Stimulated activated naive CD8-positive, alpha-beta T cell treated with anti-CD3 and anti-CD28 coated beads, Interleukin-15, Interleukin-2, amounts not matched to agents 100 ng/mL and 50 ng/mL, for 24 hours (primary cell): ENCODE measurements around the gene HBA1.

Experiments
- H3K27ac Mint-ChIP-seq: one replicate; pipeline ENCODE4 v1.8.0; 2021; ENCODE audit warnings: mild to moderate bottlenecking, mixed read lengths
- H3K27me3 Mint-ChIP-seq: one replicate; pipeline ENCODE4 v1.8.0; 2021; ENCODE audit warnings: mixed read lengths
- H3K36me3 Mint-ChIP-seq: one replicate; pipeline ENCODE4 v1.8.0; 2021; ENCODE audit warnings: low read depth, mixed read lengths
- H3K4me1 Mint-ChIP-seq: one replicate; pipeline ENCODE4 v1.8.0; 2021; ENCODE audit warnings: low read depth, mixed read lengths
- H3K4me3 Mint-ChIP-seq: one replicate; pipeline ENCODE4 v1.8.0; 2021; ENCODE audit warnings: mild to moderate bottlenecking, mixed read lengths
- H3K9me3 Mint-ChIP-seq: one replicate; pipeline ENCODE4 v1.8.0; 2021; ENCODE audit warnings: mixed read lengths

HBA1 gene

DNA sequence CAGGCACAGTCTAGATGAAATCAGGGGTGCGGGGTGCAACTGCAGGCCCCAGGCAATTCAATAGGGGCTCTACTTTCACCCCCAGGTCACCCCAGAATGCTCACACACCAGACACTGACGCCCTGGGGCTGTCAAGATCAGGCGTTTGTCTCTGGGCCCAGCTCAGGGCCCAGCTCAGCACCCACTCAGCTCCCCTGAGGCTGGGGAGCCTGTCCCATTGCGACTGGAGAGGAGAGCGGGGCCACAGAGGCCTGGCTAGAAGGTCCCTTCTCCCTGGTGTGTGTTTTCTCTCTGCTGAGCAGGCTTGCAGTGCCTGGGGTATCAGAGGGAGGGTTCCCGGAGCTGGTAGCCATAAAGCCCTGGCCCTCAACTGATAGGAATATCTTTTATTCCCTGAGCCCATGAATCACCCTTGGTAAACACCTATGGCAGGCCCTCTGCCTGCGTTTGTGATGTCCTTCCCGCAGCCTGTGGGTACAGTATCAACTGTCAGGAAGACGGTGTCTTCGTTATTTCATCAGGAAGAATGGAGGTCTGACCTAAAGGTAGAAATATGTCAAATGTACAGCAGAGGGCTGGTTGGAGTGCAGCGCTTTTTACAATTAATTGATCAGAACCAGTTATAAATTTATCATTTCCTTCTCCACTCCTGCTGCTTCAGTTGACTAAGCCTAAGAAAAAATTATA lies 1.6 kb downstream of the HBA1 start:
- H3K9me3 Mint-ChIP-seq: no peaks in the 10 kb centered on the region
- H3K27me3 Mint-ChIP-seq: peaks cover 50% of the 10 kb centered on the region
- H3K4me3 Mint-ChIP-seq: no peak overlapping the region
- no peaks in the 10 kb centered on the region for H3K36me3 Mint-ChIP-seq
- peaks cover 24% of the 10 kb centered on the region for H3K4me1 Mint-ChIP-seq
- H3K27ac Mint-ChIP-seq: no peak overlapping the region

DNA sequence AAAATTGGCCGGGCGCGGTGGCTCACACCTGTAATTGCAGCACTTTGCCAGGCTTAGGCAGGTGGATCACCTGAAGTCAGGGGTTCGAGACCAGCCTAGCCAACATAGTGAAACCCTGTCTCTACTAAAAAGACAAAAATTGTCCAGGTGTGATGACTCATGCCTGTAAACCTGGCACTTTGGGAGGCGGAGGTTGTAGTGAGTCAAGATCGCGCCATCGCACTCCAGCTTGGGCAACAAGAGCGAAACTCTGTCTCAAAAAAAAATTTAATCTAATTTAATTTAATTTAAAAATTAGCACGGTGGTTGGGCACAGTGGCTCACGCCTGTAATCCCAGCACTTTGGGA lies 2.2 kb downstream of the HBA1 start:
- peaks cover 46% of the 10 kb centered on the region for H3K27me3 Mint-ChIP-seq
- no peak overlapping the region for H3K4me3 Mint-ChIP-seq
- H3K27ac Mint-ChIP-seq: no peak overlapping the region
- peaks cover 20% of the 10 kb centered on the region for H3K4me1 Mint-ChIP-seq
- H3K36me3 Mint-ChIP-seq: no peaks in the 10 kb centered on the region
- no peaks in the 10 kb centered on the region for H3K9me3 Mint-ChIP-seq

DNA sequence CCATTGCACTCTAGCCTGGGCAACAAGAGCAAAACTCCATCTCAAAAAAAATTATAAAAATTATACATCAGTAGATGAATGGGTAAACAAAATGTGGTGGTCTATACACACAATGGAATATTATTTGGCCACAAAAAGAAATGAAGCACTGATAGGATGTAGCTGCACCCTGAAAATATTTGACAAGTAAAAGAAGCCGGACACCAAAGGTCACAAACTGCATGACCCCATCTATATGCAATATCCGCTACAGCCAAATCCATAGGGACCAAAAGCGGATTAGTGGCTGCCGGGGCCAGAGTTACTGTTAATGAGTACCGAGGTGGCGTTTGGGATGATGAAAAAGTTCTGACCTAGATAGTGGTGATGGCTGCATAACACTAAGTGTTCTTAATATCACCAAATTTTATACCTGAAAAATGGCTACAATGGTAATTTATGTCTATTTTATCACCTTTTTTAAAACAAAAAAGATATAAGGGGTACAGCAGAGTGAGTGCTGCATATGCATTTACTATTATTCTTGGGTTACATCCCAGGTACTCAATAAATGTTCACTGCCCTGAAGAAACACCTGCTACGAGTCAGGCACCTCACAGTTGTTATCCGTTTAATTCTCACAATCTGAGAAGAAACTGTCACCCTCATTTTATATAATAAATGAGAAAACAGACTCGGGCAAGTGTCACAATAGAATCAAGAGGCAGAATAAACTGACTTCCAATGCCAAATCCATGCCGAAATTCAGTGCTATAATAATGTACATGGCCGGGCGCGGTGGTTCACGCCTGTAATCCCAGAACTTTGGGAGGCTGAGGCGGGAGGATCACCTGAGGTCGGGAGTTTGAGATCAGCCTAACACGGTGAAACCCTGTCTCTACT lies 3.0 kb downstream of the HBA1 start:
- Mint-ChIP-seq H3K4me3 (no peak overlapping the region), H3K36me3 (no peaks in the 10 kb centered on the region), H3K9me3 (no peaks in the 10 kb centered on the region), H3K4me1 (peaks cover 20% of the 10 kb centered on the region), H3K27ac (no peak overlapping the region), H3K27me3 (peaks cover 39% of the 10 kb centered on the region)

DNA sequence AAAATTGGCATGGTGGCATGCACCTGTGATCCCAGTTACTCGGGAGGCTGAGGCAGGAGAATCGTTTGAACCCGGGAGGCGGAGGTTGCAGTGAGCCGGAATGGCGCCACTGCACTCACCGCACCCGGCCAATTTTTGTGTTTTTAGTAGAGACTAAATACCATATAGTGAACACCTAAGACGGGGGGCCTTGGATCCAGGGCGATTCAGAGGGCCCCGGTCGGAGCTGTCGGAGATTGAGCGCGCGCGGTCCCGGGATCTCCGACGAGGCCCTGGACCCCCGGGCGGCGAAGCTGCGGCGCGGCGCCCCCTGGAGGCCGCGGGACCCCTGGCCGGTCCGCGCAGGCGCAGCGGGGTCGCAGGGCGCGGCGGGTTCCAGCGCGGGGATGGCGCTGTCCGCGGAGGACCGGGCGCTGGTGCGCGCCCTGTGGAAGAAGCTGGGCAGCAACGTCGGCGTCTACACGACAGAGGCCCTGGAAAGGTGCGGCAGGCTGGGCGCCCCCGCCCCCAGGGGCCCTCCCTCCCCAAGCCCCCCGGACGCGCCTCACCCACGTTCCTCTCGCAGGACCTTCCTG lies 3.7 kb downstream of the HBA1 start, which contains the start of gene HBQ1:
TSS of gene HBQ1 (plus strand) at position 359 of the 575 bp plus-strand sequence. CDS start at position 387, 28 bp downstream.
- peaks cover 3% of the 10 kb centered on the region for H3K36me3 Mint-ChIP-seq
- H3K4me3 Mint-ChIP-seq: peak within 1 kb of the TSS; percentile 30
- H3K9me3 Mint-ChIP-seq: no peaks in the 10 kb centered on the region
- peaks cover 17% of the 10 kb centered on the region for H3K4me1 Mint-ChIP-seq
- no peak within 1 kb of the TSS for H3K27ac Mint-ChIP-seq
- peaks cover 32% of the 10 kb centered on the region for H3K27me3 Mint-ChIP-seq

DNA sequence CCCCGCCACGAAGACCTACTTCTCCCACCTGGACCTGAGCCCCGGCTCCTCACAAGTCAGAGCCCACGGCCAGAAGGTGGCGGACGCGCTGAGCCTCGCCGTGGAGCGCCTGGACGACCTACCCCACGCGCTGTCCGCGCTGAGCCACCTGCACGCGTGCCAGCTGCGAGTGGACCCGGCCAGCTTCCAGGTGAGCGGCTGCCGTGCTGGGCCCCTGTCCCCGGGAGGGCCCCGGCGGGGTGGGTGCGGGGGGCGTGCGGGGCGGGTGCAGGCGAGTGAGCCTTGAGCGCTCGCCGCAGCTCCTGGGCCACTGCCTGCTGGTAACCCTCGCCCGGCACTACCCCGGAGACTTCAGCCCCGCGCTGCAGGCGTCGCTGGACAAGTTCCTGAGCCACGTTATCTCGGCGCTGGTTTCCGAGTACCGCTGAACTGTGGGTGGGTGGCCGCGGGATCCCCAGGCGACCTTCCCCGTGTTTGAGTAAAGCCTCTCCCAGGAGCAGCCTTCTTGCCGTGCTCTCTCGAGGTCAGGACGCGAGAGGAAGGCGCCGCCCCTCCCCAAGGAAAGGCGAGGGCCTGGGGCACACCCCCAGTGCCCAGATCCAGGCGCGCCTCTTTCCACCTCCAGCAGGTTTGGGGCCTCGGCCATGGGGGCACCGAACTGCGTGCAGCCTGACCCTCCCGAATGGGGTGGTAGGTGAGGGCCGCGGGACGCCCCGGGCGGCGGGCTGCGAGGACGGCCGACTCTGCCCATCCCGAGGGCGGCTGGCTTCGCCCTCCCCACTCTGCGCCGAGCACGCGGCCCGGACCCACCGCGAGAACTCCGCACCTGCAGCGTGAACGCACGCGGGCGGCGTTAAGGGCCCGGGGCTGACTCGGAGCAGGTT lies 4.4 kb downstream of the HBA1 start:
- Mint-ChIP-seq H3K36me3 (peaks cover 9% of the 10 kb centered on the region), H3K27ac (no peak overlapping the region), H3K9me3 (no peaks in the 10 kb centered on the region), H3K4me3 (peak overlapping the region; percentile 30), H3K4me1 (peaks cover 12% of the 10 kb centered on the region), H3K27me3 (peaks cover 26% of the 10 kb centered on the region)

DNA sequence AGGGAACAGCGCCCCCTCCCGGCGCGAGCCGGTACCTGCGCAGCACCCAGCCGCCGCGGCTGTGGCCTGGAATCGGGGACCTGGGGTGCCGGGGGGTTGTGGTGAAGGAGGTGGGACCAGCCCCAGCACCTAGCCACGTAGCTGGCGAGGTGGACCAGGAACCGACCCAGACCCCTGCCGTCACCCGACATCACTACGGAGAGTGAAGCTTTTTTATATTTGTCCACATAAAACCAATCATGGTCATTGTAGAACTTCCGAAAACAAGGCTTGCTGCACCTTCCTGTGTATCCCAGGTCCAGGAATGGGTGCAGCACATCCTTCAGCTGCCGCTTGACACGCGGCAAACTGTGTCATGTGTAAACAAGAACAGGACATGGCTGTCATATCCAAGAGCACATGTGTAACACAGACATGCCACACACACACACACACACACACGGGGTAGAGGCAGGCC lies 5.1 kb downstream of the HBA1 start:
- no peaks in the 10 kb centered on the region for H3K9me3 Mint-ChIP-seq
- peaks cover 26% of the 10 kb centered on the region for H3K27me3 Mint-ChIP-seq
- H3K36me3 Mint-ChIP-seq: peaks cover 9% of the 10 kb centered on the region
- H3K4me3 Mint-ChIP-seq: no peak overlapping the region
- H3K27ac Mint-ChIP-seq: no peak overlapping the region
- peaks cover 12% of the 10 kb centered on the region for H3K4me1 Mint-ChIP-seq

DNA sequence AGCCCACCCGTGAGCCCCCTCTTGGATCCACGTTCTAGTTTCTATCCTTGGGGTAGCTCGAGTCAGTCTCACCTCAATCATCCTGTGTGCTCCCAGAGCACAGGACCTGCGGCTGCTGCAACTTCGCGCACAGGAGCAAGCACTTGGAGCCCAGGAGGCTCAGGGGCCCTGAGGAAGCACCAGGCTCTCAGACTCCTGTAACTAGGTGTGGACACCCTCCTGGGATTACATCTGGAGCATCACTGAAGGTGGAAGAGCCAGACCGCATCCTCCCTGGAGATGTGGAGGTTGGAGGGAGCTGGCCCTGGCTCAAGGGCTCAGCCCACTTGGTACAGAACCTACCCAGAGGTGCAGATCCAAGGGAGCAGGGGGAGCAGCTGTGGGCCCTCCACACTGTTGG lies 6.5 kb downstream of the HBA1 start:
- Mint-ChIP-seq H3K4me1 (peaks cover 7% of the 10 kb centered on the region), H3K27me3 (peaks cover 18% of the 10 kb centered on the region), H3K9me3 (no peaks in the 10 kb centered on the region), H3K36me3 (peaks cover 15% of the 10 kb centered on the region), H3K27ac (no peak overlapping the region), H3K4me3 (no peak overlapping the region)

DNA sequence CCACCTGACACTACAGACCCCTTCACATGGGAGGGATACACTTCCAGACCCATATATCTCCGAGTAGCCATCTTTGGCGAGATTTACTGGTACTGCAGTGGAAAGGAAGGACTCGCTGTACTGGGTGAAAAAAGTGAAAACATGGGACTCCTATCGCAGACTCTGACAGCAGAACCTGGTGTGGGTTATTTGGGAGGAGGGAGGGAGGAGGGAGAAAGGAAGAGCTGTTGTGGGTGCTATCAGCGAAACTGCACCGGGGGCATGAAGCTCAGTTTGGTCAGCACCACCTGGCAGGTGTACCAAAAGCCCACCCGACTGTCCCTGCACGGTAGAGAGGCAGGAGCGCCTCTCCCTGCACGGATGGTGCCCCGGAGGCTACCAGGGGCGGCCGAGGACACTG lies 8.7 kb downstream of the HBA1 start:
- Mint-ChIP-seq H3K4me3 (no peak overlapping the region), H3K27me3 (no peaks in the 10 kb centered on the region), H3K4me1 (peaks cover 3% of the 10 kb centered on the region), H3K27ac (no peak overlapping the region), H3K9me3 (no peaks in the 10 kb centered on the region), H3K36me3 (peaks cover 34% of the 10 kb centered on the region)

DNA sequence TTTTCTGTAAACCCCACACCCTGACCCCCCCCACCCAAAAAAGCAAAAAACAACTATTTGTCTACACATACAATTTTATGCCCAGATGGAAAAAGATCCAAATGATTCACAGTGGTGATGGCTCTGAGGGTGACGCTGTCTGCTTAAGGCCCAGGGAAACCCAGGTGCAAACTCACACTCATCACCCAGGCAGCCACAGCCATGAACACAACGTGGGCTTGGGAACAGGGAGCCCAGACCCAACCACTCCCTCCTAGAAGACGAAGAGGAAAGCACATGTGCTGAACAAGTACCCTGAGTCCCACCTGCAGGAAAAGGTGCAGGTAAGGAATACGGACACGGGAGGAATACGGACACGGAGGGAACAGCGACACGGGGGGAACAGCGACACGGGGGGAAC lies 9.2 kb downstream of the HBA1 start:
- no peak overlapping the region for H3K4me3 Mint-ChIP-seq
- H3K36me3 Mint-ChIP-seq: peaks cover 37% of the 10 kb centered on the region
- no peak overlapping the region for H3K27ac Mint-ChIP-seq
- H3K9me3 Mint-ChIP-seq: no peaks in the 10 kb centered on the region
- peaks cover 3% of the 10 kb centered on the region for H3K4me1 Mint-ChIP-seq
- no peaks in the 10 kb centered on the region for H3K27me3 Mint-ChIP-seq

DNA sequence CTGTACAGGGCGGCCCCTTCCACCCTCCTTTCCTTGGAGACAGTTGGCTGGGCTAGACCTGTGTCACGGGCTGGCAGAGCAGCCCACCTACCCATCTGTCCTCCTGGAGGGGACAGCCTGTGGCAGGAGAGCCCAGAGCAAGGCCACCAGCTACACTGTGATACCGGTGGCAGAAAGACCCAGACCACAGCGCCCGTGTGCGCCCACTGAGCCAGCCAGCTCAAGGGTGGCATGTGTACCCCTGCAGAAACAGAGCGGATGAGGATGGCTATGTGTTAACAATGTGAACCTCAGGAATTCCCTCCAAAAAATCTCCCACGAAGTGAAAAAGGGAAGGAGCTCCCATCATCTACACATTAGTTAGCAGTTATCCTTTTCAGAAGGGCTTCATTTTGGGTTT lies 10.8 kb downstream of the HBA1 start:
- Mint-ChIP-seq H3K9me3 (no peaks in the 10 kb centered on the region), H3K4me3 (no peak overlapping the region), H3K27me3 (no peaks in the 10 kb centered on the region), H3K4me1 (no peaks in the 10 kb centered on the region), H3K27ac (no peak overlapping the region), H3K36me3 (peaks cover 52% of the 10 kb centered on the region)

DNA sequence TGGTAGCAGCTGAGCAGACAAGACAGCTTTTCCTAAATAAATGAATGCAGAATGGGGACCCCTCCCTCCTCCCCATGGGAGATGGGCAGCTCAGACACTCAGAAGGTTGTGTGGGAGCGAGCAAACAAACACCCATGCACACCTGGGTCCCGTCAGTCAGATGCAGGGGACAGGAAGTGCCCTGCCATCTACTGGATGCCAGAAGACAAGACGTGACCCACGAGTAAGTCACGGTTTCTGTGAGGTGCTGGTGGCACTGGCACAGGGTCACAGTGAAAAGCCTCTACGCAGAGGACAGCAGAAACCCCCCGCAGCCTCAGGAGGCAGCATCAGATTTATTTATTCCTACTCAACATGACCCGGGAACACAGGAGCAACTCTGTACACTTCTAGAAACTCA lies 12.2 kb downstream of the HBA1 start:
- Mint-ChIP-seq H3K36me3 (peaks cover 57% of the 10 kb centered on the region), H3K27ac (no peak overlapping the region), H3K4me1 (no peaks in the 10 kb centered on the region), H3K27me3 (no peaks in the 10 kb centered on the region), H3K9me3 (no peaks in the 10 kb centered on the region), H3K4me3 (no peak overlapping the region)

DNA sequence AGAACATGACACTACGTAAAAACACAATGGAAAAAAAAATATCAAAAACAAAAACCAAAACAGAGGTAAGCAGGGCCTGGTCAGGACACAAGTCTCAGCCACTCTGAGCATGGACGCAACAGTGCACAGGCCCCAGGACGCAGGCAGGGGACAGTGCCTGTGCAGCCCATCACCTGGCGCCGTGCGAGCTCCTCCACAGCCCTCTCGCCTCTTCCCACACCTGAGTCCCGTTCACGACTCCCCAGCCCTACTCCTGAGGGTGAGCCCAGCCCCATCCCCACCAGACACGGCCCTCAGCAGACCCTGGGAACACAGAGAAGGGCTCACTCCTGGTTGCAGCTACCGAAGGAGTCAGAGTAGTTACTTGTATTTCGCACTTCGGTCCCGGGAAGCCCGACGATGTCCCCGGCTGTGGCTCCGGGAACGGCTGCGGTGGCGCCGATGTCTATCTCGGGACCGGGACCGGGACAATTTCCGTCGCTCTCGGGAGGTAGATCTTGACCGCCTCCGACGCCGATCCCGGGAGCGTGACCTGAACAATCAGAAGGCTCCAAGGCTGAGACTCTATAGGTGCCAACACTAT lies 13.2 kb downstream of the HBA1 start:
- Mint-ChIP-seq H3K4me3 (no peak overlapping the region), H3K27me3 (no peaks in the 10 kb centered on the region), H3K27ac (no peak overlapping the region), H3K4me1 (no peaks in the 10 kb centered on the region), H3K9me3 (no peaks in the 10 kb centered on the region), H3K36me3 (peaks cover 63% of the 10 kb centered on the region)

DNA sequence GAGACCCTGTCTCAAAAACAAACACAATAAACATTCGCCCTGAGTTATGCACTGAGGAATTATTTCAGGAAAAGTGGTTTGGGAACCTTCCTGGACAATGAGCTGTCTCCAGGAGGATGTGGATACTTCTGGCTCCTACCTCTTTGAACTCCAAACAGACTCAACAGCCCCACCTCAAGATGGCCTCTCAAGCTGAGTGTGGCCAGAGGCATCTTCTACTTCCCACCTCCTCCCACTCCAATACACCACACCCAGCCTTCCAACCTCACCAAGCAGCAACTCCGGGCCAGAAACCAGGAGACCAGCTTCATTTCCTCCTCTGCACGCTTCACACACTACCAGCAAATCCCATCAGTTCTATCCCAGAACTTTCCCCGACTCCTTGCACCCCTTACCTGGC lies 15.4 kb downstream of the HBA1 start:
- H3K4me1 Mint-ChIP-seq: no peaks in the 10 kb centered on the region
- H3K27ac Mint-ChIP-seq: no peak overlapping the region
- H3K36me3 Mint-ChIP-seq: peaks cover 73% of the 10 kb centered on the region
- no peaks in the 10 kb centered on the region for H3K9me3 Mint-ChIP-seq
- H3K4me3 Mint-ChIP-seq: no peak overlapping the region
- H3K27me3 Mint-ChIP-seq: no peaks in the 10 kb centered on the region

DNA sequence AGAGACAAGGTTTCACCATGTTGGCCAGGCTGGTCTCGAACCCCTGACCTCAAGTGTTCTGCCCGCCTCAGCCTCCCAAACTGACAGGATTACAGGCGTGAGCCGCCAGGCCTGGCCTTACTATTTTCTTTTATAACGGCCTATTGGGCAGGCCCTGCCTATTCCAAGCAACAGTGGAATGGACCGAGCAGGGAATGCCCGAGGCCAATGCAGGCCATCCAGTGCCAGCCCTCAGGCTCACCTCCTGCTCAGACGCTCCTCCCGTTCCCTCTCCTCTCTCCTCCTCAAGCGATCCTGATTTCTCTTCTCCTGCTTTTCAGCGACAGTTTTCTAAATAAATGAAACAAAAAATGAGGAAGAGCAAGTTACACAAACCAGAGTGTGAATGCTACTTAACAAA lies 16.2 kb downstream of the HBA1 start:
- Mint-ChIP-seq H3K9me3 (no peaks in the 10 kb centered on the region), H3K27me3 (no peaks in the 10 kb centered on the region), H3K4me3 (no peak overlapping the region), H3K27ac (no peak overlapping the region), H3K36me3 (peaks cover 72% of the 10 kb centered on the region), H3K4me1 (no peaks in the 10 kb centered on the region)
